OCI-LY7 (cell line): ENCODE measurements around the gene APCDD1L. TPM values are rescaled to one million over a fixed set of nuclear protein-coding genes. Genes with fewer than 3 reads are reported as not detected.

Experiments used
- BruUV-seq: library from RNA; stranded (reverse); fragments of 400-500 nt; replicated peaks from 2 replicates; lab custom pipeline; 2021; lab: Mats Ljungman, UMichigan
- CTCF ChIA-PET: fragments of 300-600 bp; sonication (Branson Sonifier 250); formaldehyde crosslinking; loops from one replicate; lab custom pipeline; 2022; ENCODE audit warnings: antibody characterized with exemption; ENCODE audit not compliant: unreplicated experiment; lab: Charles Lee
- POLR2A ChIA-PET: fragments of 300-600 bp; sonication (Branson Sonifier 250); formaldehyde crosslinking; loops from one replicate; lab custom pipeline; 2022; ENCODE audit warnings: antibody characterized with exemption; lab: Charles Lee
- DNase-seq: peaks from one replicate; pipeline ENCODE4 v3.0.0-alpha.2; 2015; ENCODE audit warnings: low spot score
- H2AFZ ChIP-seq: fragments of 200-600 bp; sonication (generic), shearing (Covaris generic); 2 replicates; pipeline ENCODE4 v1.6.1; 2014; ENCODE audit warnings: mild to moderate bottlenecking, antibody characterized with exemption, low read length, moderate library complexity
- H3K27ac ChIP-seq: fragments of 200-600 bp; sonication (generic); 2 replicates; pipeline ENCODE4 v1.5.1; 2014; ENCODE audit warnings: mixed run types, low read depth, mild to moderate bottlenecking, moderate library complexity, low read length, inconsistent platforms; ENCODE audit not compliant: poor library complexity, severe bottlenecking
- H3K36me3 ChIP-seq: fragments of 200-600 bp; sonication (generic); 2 replicates; pipeline ENCODE4 v1.6.1; 2014; ENCODE audit warnings: mild to moderate bottlenecking, antibody characterized with exemption, low read length, moderate library complexity, mixed read lengths; ENCODE audit not compliant: insufficient read depth
- H3K4me1 ChIP-seq: fragments of 200-600 bp; sonication (generic); 2 replicates; pipeline ENCODE4 v1.5.1; 2014; ENCODE audit warnings: mild to moderate bottlenecking, low read length; ENCODE audit not compliant: insufficient read depth, poor library complexity, severe bottlenecking
- H3K4me2 ChIP-seq: fragments of 200-600 bp; sonication (generic); 2 replicates; pipeline ENCODE4 v1.6.1; 2014; ENCODE audit warnings: mild to moderate bottlenecking, low read length
- H3K4me3 ChIP-seq: fragments of 200-600 bp; sonication (generic); 2 replicates; pipeline ENCODE4 v1.5.1; 2014; ENCODE audit warnings: mild to moderate bottlenecking, low read depth, low read length; ENCODE audit not compliant: poor library complexity, severe bottlenecking
- H3K79me2 ChIP-seq: fragments of 200-600 bp; sonication (generic); 2 replicates; pipeline ENCODE4 v1.6.1; 2016; ENCODE audit warnings: low read depth, mild to moderate bottlenecking, low read length, moderate library complexity, mixed read lengths; ENCODE audit not compliant: insufficient read depth
- H3K9me2 ChIP-seq: fragments of 200-600 bp; sonication (generic); 2 replicates; pipeline ENCODE4 v1.6.1; 2016; ENCODE audit warnings: mild to moderate bottlenecking, low read length, mixed read lengths; ENCODE audit not compliant: insufficient read depth
- H3K9me3 ChIP-seq: fragments of 200-600 bp; sonication (generic); 2 replicates; pipeline ENCODE4 v1.6.1; 2014; ENCODE audit warnings: mild to moderate bottlenecking, mixed run types, low read length, mixed read lengths
- H4K20me1 ChIP-seq: fragments of 200-600 bp; sonication (generic); 2 replicates; pipeline ENCODE4 v1.6.1; 2014; ENCODE audit warnings: mild to moderate bottlenecking, antibody characterized with exemption, low read length, moderate library complexity, mixed read lengths; ENCODE audit not compliant: insufficient read depth
- CTCF ChIP-seq: fragments of 200-600 bp; sonication (generic); conservative IDR thresholded peaks from 2 replicates; pipeline ENCODE4 v1.5.1; 2014; ENCODE audit warnings: mild to moderate bottlenecking, antibody characterized with exemption, low read length, moderate library complexity, mixed read lengths
- EZH2phosphoT487 ChIP-seq: fragments of 200-600 bp; sonication (generic); IDR thresholded peaks from 2 replicates; pipeline ENCODE4 v1.6.1; 2018; ENCODE audit warnings: low read depth, borderline replicate concordance, mild to moderate bottlenecking, mixed run types, antibody characterized with exemption, low read length, moderate library complexity, mixed read lengths
- intact Hi-C: fragments of 100-400 bp; cut with micrococcal nuclease; formaldehyde crosslinking; loops from one replicate; pipeline ENCODE4 v1.10.0; 2022; ENCODE audit not compliant: unreplicated experiment
- total RNA-seq, 2 experiments: library from RNA; depleted of rRNA in 1 of 2; stranded (reverse); fragments of >200 nt in 1 of 2; shearing (Covaris generic) in 1 of 2; gene quantifications; 2 replicates each; pipeline ENCODE4 v1.2.3, GENCODE V29; 2014 to 2022

Gene APCDD1L
- total RNA-seq, 2 experiments from 2014 or later = not detected

DNA sequence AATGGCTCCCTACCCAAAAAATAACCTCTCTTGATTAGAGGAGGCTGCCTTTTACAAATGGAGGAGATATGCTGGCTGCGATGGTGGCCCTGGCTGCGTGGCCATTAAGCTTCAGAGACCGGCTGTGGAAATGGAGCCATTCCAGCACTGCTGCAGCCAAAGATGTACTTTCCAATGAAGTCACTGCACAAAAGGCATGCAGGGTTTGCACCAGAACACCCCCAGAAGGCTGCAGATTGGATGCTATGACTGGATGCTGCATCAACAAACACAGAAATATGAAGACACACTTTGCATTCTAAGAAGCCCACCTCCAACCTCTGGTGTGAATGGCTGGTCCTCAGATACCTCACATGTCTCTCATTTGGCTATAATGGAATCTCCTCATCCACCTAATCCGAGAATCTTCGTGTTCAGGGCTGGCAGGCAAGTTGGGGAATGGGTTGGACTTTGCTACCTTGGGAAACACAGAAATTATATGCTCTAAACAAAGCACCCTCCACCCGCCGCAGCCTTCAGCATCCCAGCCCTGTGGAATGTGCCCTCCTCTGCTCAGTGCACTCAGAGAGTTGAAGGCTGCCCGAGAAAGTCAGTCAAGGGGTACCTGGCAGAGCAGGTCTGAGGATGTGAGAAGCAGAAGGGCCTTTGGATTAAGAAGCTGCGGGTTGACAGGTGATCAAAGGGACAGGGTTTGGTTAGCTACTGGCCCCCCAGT lies 35.3 kb downstream of the APCDD1L start:
- Histone ChIP-seq H4K20me1 (no peaks in the 10 kb centered on the region), H3K4me3 (no peak overlapping the region), H3K4me1 (no peaks in the 10 kb centered on the region), H3K9me2 (no peaks in the 10 kb centered on the region), H3K79me2 (no peaks in the 10 kb centered on the region), H3K36me3 (no peaks in the 10 kb centered on the region), H3K4me2 (no peak overlapping the region), H2AFZ (no peak overlapping the region), H3K27ac (no peak overlapping the region), H3K9me3 (no peaks in the 10 kb centered on the region)
- TF ChIP-seq CTCF (no peak), EZH2phosphoT487 (no peak)
- ChIA-PET POLR2A (interaction anchor here (0.6 kb wide), 2 partner anchors 39 to 121 kb away, joined by 3 to 6 read pairs; no protein-coding TSS in a partner anchor), CTCF (no interaction called here)
- BruUV-seq = no TSS peak
- intact Hi-C loops = no loop called here
- no peak for DNase-seq

GRCh38 chr20:58478141-58478805 lies 36.9 kb downstream of the APCDD1L start:
- no peak overlapping the region for H3K4me2 ChIP-seq
- no TSS peak for BruUV-seq
- no peak overlapping the region for H3K4me3 ChIP-seq
- DNase-seq = no peak
- no peaks in the 10 kb centered on the region for H3K9me2 ChIP-seq
- ChIA-PET POLR2A (interaction anchor here (0.7 kb wide), 1 partner anchor 31 kb away, joined by 3 read pairs; no protein-coding TSS in a partner anchor), CTCF (no interaction called here)
- no peaks in the 10 kb centered on the region for H4K20me1 ChIP-seq
- no peak overlapping the region for H3K27ac ChIP-seq
- TF ChIP-seq EZH2phosphoT487 (no peak), CTCF (no peak)
- no peaks in the 10 kb centered on the region for H3K9me3 ChIP-seq
- no peaks in the 10 kb centered on the region for H3K36me3 ChIP-seq
- H3K4me1 ChIP-seq = no peaks in the 10 kb centered on the region
- intact Hi-C loops = no loop called here
- no peaks in the 10 kb centered on the region for H3K79me2 ChIP-seq
- no peak overlapping the region for H2AFZ ChIP-seq

DNA sequence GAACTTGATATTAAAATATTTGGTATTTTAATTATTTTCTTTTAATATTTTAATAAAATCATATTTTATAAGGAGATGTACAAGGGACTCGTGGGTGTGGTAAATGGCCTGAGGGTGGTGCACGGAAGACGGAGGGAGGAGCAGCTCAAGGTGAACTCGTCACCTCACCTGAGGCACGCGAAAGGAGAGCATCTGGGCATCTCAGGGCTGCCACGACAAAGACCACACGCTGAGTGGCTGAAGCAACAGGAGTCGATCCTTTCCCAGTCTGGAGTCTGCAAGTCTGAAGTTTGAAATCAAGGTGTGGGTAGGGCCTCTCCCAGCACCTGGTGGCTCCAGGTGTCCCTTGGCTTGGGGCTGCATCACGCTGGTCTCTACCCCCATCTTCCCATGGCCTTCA lies 39.7 kb downstream of the APCDD1L start:
- H4K20me1 ChIP-seq = no peaks in the 10 kb centered on the region
- POLR2A ChIA-PET = no interaction called here

More for the DNA sequence above, 39.7 kb downstream of the APCDD1L start:
- H3K9me2 ChIP-seq = no peaks in the 10 kb centered on the region
- H3K4me1 ChIP-seq = no peaks in the 10 kb centered on the region
- no peak for DNase-seq
- no peak overlapping the region for H3K4me3 ChIP-seq
- H3K36me3 ChIP-seq = no peaks in the 10 kb centered on the region
- H3K4me2 ChIP-seq = no peak overlapping the region
- no TSS peak for BruUV-seq
- H2AFZ ChIP-seq = no peak overlapping the region
- no peaks in the 10 kb centered on the region for H3K79me2 ChIP-seq
- no peak overlapping the region for H3K27ac ChIP-seq
- CTCF ChIA-PET = no interaction called here
- TF ChIP-seq EZH2phosphoT487 = no peak
- TF ChIP-seq CTCF = no peak
- intact Hi-C loops = no loop called here
- H3K9me3 ChIP-seq = no peaks in the 10 kb centered on the region
